Measurements from ENCODE around the gene TNP2. TPM values are rescaled to one million over a fixed set of nuclear protein-coding genes. Genes with fewer than 3 reads are reported as not detected.

TNP2 gene
- total and polyA plus RNA-seq, 9 of the 15 experiments (the other 6 are each of a cell fraction or from before 2014, with no cell fraction given) = not detected

- peak; percentile 51; the same call in 1 of the 2 replicates for TF ChIP-seq MAX (CRISPR knock-in tag; IDR thresholded peaks at IDR 0.05)
- no peak; a peak in 1 of 4 replicates for TF ChIP-seq MNT (conservative IDR thresholded peaks at IDR 0.05)
- TF ChIP-seq TBL1XR1 (IDR thresholded peaks at IDR 0.05; ENCODE audit: low read length in 2 of 2) = no peak
- no peak for TF ChIP-seq CCNT2 (IDR thresholded peaks at IDR 0.05; ENCODE audit: borderline replicate concordance, extremely low read depth, insufficient read length, low read depth, low read length)
- TF ChIP-seq GATA2 (CRISPR knock-in tag; IDR thresholded peaks at IDR 0.05) = no peak
- TF ChIP-seq L3MBTL2 (IDR thresholded peaks at IDR 0.05) = peak; percentile 95
- TF ChIP-seq ZKSCAN8 (CRISPR knock-in tag; IDR thresholded peaks at IDR 0.05) = no peak
- TF ChIP-seq, protein P1, sequence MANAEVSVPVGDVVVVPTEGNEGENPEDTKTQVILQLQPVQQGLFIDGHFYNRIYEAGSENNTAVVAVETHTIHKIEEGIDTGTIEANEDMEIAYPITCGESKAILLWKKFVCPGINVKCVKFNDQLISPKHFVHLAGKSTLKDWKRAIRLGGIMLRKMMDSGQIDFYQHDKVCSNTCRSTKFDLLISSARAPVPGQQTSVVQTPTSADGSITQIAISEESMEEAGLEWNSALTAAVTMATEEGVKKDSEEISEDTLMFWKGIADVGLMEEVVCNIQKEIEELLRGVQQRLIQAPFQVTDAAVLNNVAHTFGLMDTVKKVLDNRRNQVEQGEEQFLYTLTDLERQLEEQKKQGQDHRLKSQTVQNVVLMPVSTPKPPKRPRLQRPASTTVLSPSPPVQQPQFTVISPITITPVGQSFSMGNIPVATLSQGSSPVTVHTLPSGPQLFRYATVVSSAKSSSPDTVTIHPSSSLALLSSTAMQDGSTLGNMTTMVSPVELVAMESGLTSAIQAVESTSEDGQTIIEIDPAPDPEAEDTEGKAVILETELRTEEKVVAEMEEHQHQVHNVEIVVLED (CRISPR knock-in tag; IDR thresholded peaks at IDR 0.05) = no peak
- no peak for TF ChIP-seq ZNF431 (CRISPR knock-in tag; IDR thresholded peaks at IDR 0.05)
- no peak for TF ChIP-seq SIN3B (IDR thresholded peaks at IDR 0.05; ENCODE audit: low read depth)
- TF ChIP-seq CREB3L1 (IDR thresholded peaks at IDR 0.05; ENCODE audit: borderline replicate concordance, low read depth) = no peak
- TF ChIP-seq BMI1 (IDR thresholded peaks at IDR 0.05; ENCODE audit: low read length) = no peak
- peak; percentile 63 for TF ChIP-seq USF2 (CRISPR knock-in tag; IDR thresholded peaks at IDR 0.05)
- TF ChIP-seq ZNF12 (CRISPR knock-in tag; IDR thresholded peaks at IDR 0.05) = peak; percentile 50; the same call in 1 of the 2 replicates
- no peak for TF ChIP-seq FOXA3 (CRISPR knock-in tag; conservative IDR thresholded peaks at IDR 0.05 in 1 of 2, IDR thresholded peaks at IDR 0.05 in 1 of 2)
Observed at GRCh38 chr16:11231367-11231970, 37.7 kb downstream of the TNP2 start (continued).

Data from K562 (cell line).